K562 (cell line): ENCODE data around the gene AGPAT2. TPM values are rescaled to one million over a fixed set of nuclear protein-coding genes. Genes with fewer than 3 reads are reported as not detected.

Source experiments
- ATAC-seq: fragments of 200-7000 bp; cut with Tn5 transposase; 3 replicates; pipeline ENCODE4 v1.9.1; 2020; ENCODE audit warnings: moderate library complexity
- BruUV-seq: library from RNA; stranded (reverse); fragments of 400-500 nt; replicated peaks from 2 replicates; lab custom pipeline; 2021; lab: Mats Ljungman, UMichigan
- CTCF ChIA-PET: fragments of 300-600 bp; formaldehyde crosslinking; extraction: SDS; loops from one replicate; lab custom pipeline; 2021; ENCODE audit warnings: low intra/inter-chr PET ratio; lab: Yijun Ruan, JAX
- POLR2A ChIA-PET: fragments of 300-600, 350-650 bp; sonication (Branson Sonifier 250); formaldehyde crosslinking; extraction: SDS; loops from one replicate; lab custom pipeline; 2021; ENCODE audit warnings: antibody characterized with exemption, inconsistent platforms; lab: Yijun Ruan, JAX
- DNase-seq, 4 experiments: peaks; one replicate each; pipeline versions ENCODE4 v3.0.0 to v3.0.0-alpha.2; 2011 to 2018; ENCODE audit warnings: low spot score in 3 of 4, mixed read lengths in 3 of 4; ENCODE audit errors: extremely low read depth in 1 of 4
- FAIRE-seq: peaks from 2 replicates; lab custom pipeline; 2011; peaks lifted over from hg19 to GRCh38; lab: Jason Lieb, UNC
- H2AFZ ChIP-seq: 2 replicates; pipeline ENCODE4 v1.6.0; 2011; ENCODE audit warnings: low read depth, low read length, control low read depth, inconsistent platforms
- H3K27ac ChIP-seq: fragments of 200-600 bp; 3 replicates; pipeline ENCODE4 v1.8.0; 2011; ENCODE audit warnings: low read depth, mild to moderate bottlenecking, control low read depth, inconsistent platforms, low read length, moderate library complexity, mixed read lengths; ENCODE audit errors: extremely low read depth
- H3K27me3 ChIP-seq, 2 experiments: fragments of 300-600 bp in 1 of 2; 2 replicates in 1 of 2; 3 replicates in 1 of 2; pipeline versions ENCODE4 v1.6.0 to v1.8.0; 2011; ENCODE audit warnings: inconsistent platforms in 2 of 2, low read length in 2 of 2, mild to moderate bottlenecking in 1 of 2, mixed read lengths in 1 of 2, moderate library complexity in 1 of 2; ENCODE audit not compliant: control insufficient read depth in 2 of 2, insufficient read depth in 2 of 2
- H3K36me3 ChIP-seq: fragments of 300-600 bp; 3 replicates; pipeline ENCODE4 v1.8.0; 2011; ENCODE audit warnings: mild to moderate bottlenecking, low read length, inconsistent platforms; ENCODE audit not compliant: control insufficient read depth, insufficient read depth
- H3K4me1 ChIP-seq, 2 experiments: fragments of 200-600 bp in 1 of 2; replicated peaks in 1 of 2; 2 replicates in 1 of 2; 3 replicates in 1 of 2; pipeline versions ENCODE4 v1.5.1 to v1.8.0; 2011; ENCODE audit warnings: inconsistent platforms in 2 of 2, low read length in 2 of 2, mild to moderate bottlenecking in 1 of 2, mixed read lengths in 1 of 2, moderate library complexity in 1 of 2; ENCODE audit not compliant: control insufficient read depth in 2 of 2, insufficient read depth in 2 of 2
- H3K4me2 ChIP-seq: 2 replicates; pipeline ENCODE4 v1.6.1; 2011; ENCODE audit warnings: low read length, control low read depth, inconsistent platforms, mixed read lengths; ENCODE audit not compliant: insufficient read depth
- H3K4me3 ChIP-seq: fragments of 200-600 bp; sonication (generic), shearing (Covaris generic); 2 replicates; pipeline ENCODE4 v1.5.1; 2016; ENCODE audit warnings: control low read depth, inconsistent platforms
- H3K79me2 ChIP-seq: fragments of 200-600 bp; 3 replicates; pipeline ENCODE4 v1.8.0; 2011; ENCODE audit warnings: low read length, inconsistent platforms; ENCODE audit not compliant: control insufficient read depth, insufficient read depth
- H3K9ac ChIP-seq, 2 experiments: 2 replicates each; pipeline versions ENCODE4 v1.6.0 to v1.6.1; 2011; ENCODE audit warnings: low read depth in 2 of 2, low read length in 2 of 2, control low read depth in 1 of 2, inconsistent platforms in 1 of 2, mild to moderate bottlenecking in 1 of 2, mixed read lengths in 1 of 2; ENCODE audit not compliant: insufficient read depth in 1 of 2
- H3K9me1 ChIP-seq: one replicate; pipeline ENCODE4 v1.6.0; 2011; ENCODE audit warnings: inconsistent platforms, mild to moderate bottlenecking, low read length, moderate library complexity; ENCODE audit not compliant: control insufficient read depth, insufficient read depth
- H3K9me3 ChIP-seq: replicated peaks from 2 replicates; pipeline ENCODE4 v1.5.1; 2011; ENCODE audit warnings: low read depth, low read length, inconsistent platforms; ENCODE audit not compliant: control insufficient read depth, insufficient read depth
- H4K20me1 ChIP-seq: replicated peaks from 2 replicates; pipeline ENCODE4 v1.6.1; 2011; ENCODE audit warnings: low read length, inconsistent platforms, mixed read lengths; ENCODE audit not compliant: control insufficient read depth, insufficient read depth
- BACH1 ChIP-seq: fragments of 200-800 bp; sonication (Bioruptor generic); IDR thresholded peaks from 2 replicates; pipeline ENCODE4 v1.6.1; 2016; ENCODE audit warnings: missing genetic modification characterization, missing compliant biosample characterization
- ELF2 ChIP-seq: fragments of 250-450 bp; sonication (Bioruptor Pico); IDR thresholded peaks from 2 replicates; pipeline ENCODE4 v1.5.0; 2021; ENCODE audit warnings: mild to moderate bottlenecking
- LEF1 ChIP-seq: fragments of 450-650 bp; IDR thresholded peaks from 2 replicates; pipeline ENCODE4 v1.6.1; 2016; ENCODE audit warnings: mild to moderate bottlenecking
- MED1 ChIP-seq: sonication (generic); formaldehyde crosslinking; IDR thresholded peaks from 2 replicates; pipeline ENCODE4 v1.8.1; 2023; ENCODE audit warnings: missing genetic modification reagents, borderline replicate concordance
- MTA3 ChIP-seq: fragments of 450-650 bp; formaldehyde crosslinking; IDR thresholded peaks from 2 replicates; pipeline ENCODE4 v1.6.1; 2017; ENCODE audit warnings: mild to moderate bottlenecking, borderline replicate concordance
- OTX1 ChIP-seq: fragments of 450-650 bp; formaldehyde crosslinking; IDR thresholded peaks from 2 replicates; pipeline ENCODE4 v1.4.0; 2022; ENCODE audit warnings: mild to moderate bottlenecking
- RBM14 ChIP-seq: fragments of 200-400 bp; formaldehyde crosslinking; IDR thresholded peaks from 2 replicates; pipeline ENCODE4 v1.6.1; 2018; ENCODE audit warnings: low read depth, mild to moderate bottlenecking, low read length, moderate library complexity, borderline replicate concordance; ENCODE audit not compliant: insufficient read depth
- SPI1 ChIP-seq: IDR thresholded peaks from 2 replicates; pipeline ENCODE4 v1.6.1; 2011; ENCODE audit warnings: low read depth, low read length, control low read depth, borderline replicate concordance
- SREBF1 ChIP-seq: fragments of 150-350 bp; IDR thresholded peaks from 2 replicates; pipeline ENCODE4 v1.6.1; 2014; ENCODE audit warnings: antibody characterized with exemption, low read depth, low read length, borderline replicate concordance
- TAL1 ChIP-seq: fragments of 450-650 bp; IDR thresholded peaks from 2 replicates; pipeline ENCODE4 v1.6.1; 2016; ENCODE audit warnings: mild to moderate bottlenecking
- ZNF239 ChIP-seq: fragments of 250-450 bp; sonication (Bioruptor Pico); IDR thresholded peaks from 2 replicates; pipeline ENCODE4 v1.4.0; 2020; ENCODE audit warnings: mild to moderate bottlenecking
- ZNF592 ChIP-seq: fragments of 450-650 bp; IDR thresholded peaks from 2 replicates; pipeline ENCODE4 v1.6.1; 2017; ENCODE audit warnings: antibody characterized with exemption, mild to moderate bottlenecking
- ZNF717 ChIP-seq: fragments of 250-450 bp; sonication (Bioruptor Pico); IDR thresholded peaks from 2 replicates; pipeline ENCODE4 v1.5.0; 2021
- WGBS: fragments of 100-300 bp; shearing (Covaris generic); methylation state at CpG from one replicate; pipeline ENCODE4 v1.1.6; 2016; ENCODE audit warnings: low coverage, mixed read lengths; ENCODE audit not compliant: insufficient coverage; ENCODE audit errors: missing lambda C conversion rate; 5-methylcytosine and 5-hydroxymethylcytosine counted together
- in situ Hi-C: fragments of 300-500 bp; cut with MboI; formaldehyde crosslinking; loops from 4 replicates; pipeline ENCODE4 v1.15.0; 2018; ENCODE audit warnings: inconsistent platforms, mixed read lengths
- intact Hi-C: fragments of 100-400 bp; cut with micrococcal nuclease; formaldehyde crosslinking; loops from 2 replicates; pipeline ENCODE4 v1.14.2; 2022
- polyA plus RNA-seq, 8 experiments: library from polyadenylated mRNA; depleted of rRNA in 4 of 8; stranded (reverse) in 5 of 8; unstranded in 3 of 8; fragments of >200 nt; fragmentation: Nextera tagmentation in 2 of 8; fragmentation: Illumina TruSeq in 1 of 8; extraction: Ambion mirVana in 2 of 8; extraction: Trizol in 1 of 8; gene quantifications; 2 replicates each; pipeline versions ENCODE4 v1.2.1 to v1.2.3, GENCODE V29; 2011 to 2014; ENCODE audit warnings: inconsistent platforms in 1 of 8, missing spikeins in 1 of 8
- total RNA-seq, 7 experiments: library from RNA; depleted of rRNA in 6 of 7; stranded (reverse); fragments of >200 nt in 6 of 7; fragmentation: Illumina TruSeq in 2 of 7; extraction: Trizol in 2 of 7; gene quantifications; 2 replicates each; pipeline versions ENCODE4 v1.2.1 to v1.2.3, GENCODE V29; 2011 to 2021; ENCODE audit warnings: low replicate concordance in 1 of 7

AGPAT2 gene
- total and polyA plus RNA-seq, 9 of the 15 experiments (the other 6 are each of a cell fraction or from before 2014, with no cell fraction given) = 0.13 to 54.5 (median 23.9) TPM

DNA sequence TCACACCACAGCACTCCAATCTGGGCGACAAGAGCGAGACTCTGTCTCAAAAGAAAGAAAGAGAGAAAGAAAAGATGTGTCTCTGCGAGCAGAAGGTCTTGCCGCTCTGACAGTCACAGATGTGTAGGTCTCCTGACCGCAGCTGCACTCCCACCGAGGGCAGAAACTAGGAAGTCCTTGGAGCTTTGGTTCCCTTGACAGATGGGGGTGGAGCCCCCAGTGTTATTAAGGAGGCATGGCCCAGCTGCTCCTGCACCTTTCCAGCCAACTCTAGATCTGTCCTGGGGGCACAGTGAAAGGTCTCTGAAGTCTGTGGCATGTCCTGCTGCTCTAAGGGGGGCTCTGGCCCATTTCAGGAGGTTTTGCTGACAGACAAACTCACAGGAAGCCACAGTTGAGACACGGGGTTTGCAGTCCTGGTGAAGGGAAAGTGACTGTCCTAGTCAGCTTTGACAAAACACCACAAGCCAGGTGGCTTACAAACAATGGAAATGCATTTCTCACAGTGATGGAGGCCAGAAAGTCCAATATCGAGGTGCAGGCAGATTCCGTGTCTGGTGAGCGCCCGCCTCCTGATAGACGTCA, 16.1 kb upstream of the AGPAT2 start:
- no peak overlapping the region for H3K4me2 ChIP-seq
- DNase-seq (no peak), ATAC-seq (no peak), FAIRE-seq (peak; percentile 54)
- no TSS peak for BruUV-seq
- H4K20me1 ChIP-seq = no peaks in the 10 kb centered on the region
- peaks cover 17 to 21% of the 10 kb centered on the region in 2 experiments; a peak in 4 of 5 replicates for H3K4me1 ChIP-seq
- no peak overlapping the region for H3K4me3 ChIP-seq
- in situ Hi-C loops = no loop called here
- peak overlapping the region; percentile 62; the same call in 1 of the 2 replicates for H2AFZ ChIP-seq
- WGBS = 57% methylated on average over 10 of the region's 12 CpGs
- ChIA-PET POLR2A (interaction anchor here (0.6 to 1.8 kb wide), 6 partner anchors 8 to 572 kb away, joined by 3 to 4 read pairs (median 3); no protein-coding TSS in a partner anchor), CTCF (no interaction called here)
- intact Hi-C loops = no loop called here
- no peak overlapping the region for H3K27ac ChIP-seq
- H3K9me3 ChIP-seq = no peaks in the 10 kb centered on the region
- H3K36me3 ChIP-seq = no peaks in the 10 kb centered on the region
- no peaks in the 10 kb centered on the region for H3K9me1 ChIP-seq
- H3K79me2 ChIP-seq = no peaks in the 10 kb centered on the region
- H3K27me3 ChIP-seq = no peaks in the 10 kb centered on the region
- 0 out of 4 replicates have a peak overlapping the region, but pooled peaks of 1 of the 2 experiments have one; percentile 10 for H3K9ac ChIP-seq
- TF ChIP-seq SREBF1 = no peak
- TF ChIP-seq SPI1 = 0 out of 2 replicates have a peak, but pooled peaks have one; percentile 12
- no peak for TF ChIP-seq LEF1

GRCh38 chr9:136701668-136702053, 14.4 kb upstream of the AGPAT2 start:
- intact Hi-C loops = no loop called here
- BruUV-seq = no TSS peak
- no peak for TF ChIP-seq BACH1
- TF ChIP-seq TAL1 = no peak
- no peak for TF ChIP-seq ELF2
- TF ChIP-seq MTA3 = no peak
- TF ChIP-seq ZNF717 = no peak
- TF ChIP-seq OTX1 (CRISPR knock-in tag) = no peak
- TF ChIP-seq ZNF592 = no peak
- no peak for TF ChIP-seq MED1 (CRISPR knock-in tag)
- no peak for TF ChIP-seq ZNF239 (CRISPR knock-in tag)
- TF ChIP-seq RBM14 = no peak

More at GRCh38 chr9:136701668-136702053, 14.4 kb upstream of the AGPAT2 start:
- Histone ChIP-seq H3K9ac (peak overlapping the region; percentile 51 to 86; a peak in 3 of 4 replicates), H3K9me1 (no peaks in the 10 kb centered on the region), H3K27ac (no peak overlapping the region), H3K36me3 (no peaks in the 10 kb centered on the region), H3K27me3 (no peaks in the 10 kb centered on the region), H3K79me2 (no peaks in the 10 kb centered on the region), H3K4me3 (no peak overlapping the region), H3K4me2 (no peak overlapping the region), H2AFZ (peak overlapping the region; percentile 96; the same call in 1 of the 2 replicates), H3K4me1 (peaks cover 12 to 22% of the 10 kb centered on the region in 2 experiments; a peak in 4 of 5 replicates), H3K9me3 (no peaks in the 10 kb centered on the region), H4K20me1 (no peaks in the 10 kb centered on the region)
- FAIRE-seq (no peak), ATAC-seq (no peak; the same call in 2 of the 3 replicates), DNase-seq (no peak)
- WGBS = 71% methylated on average over 9 of the region's 10 CpGs
- ChIA-PET POLR2A (no interaction called here), CTCF (no interaction called here)
- in situ Hi-C loops = no loop called here
